NCI-H1436 treated with DMSO at 0.1 percent for 48 hours (cell line): ENCODE measurements around the gene OPRD1.

Experiments used
- DNase-seq: peaks from one replicate; lab custom pipeline; 2025; lab: John Stamatoyannopoulos, UW

OPRD1 gene

GRCh38 chr1:28910379-28911115, 98.6 kb downstream of the OPRD1 start:
- no peak for DNase-seq

- no peak for DNase-seq
These were observed 101.8 kb downstream of the OPRD1 start for GRCh38 chr1:28913786-28914227.

- peak; percentile 91 for DNase-seq
These were observed 102.5 kb downstream of the OPRD1 start, which contains the start of gene EPB41 for GRCh38 chr1:28914228-28915030. TSS of gene EPB41 (plus strand) at chr1:28914569. CDS start at chr1:28987438, 72,869 bp downstream.

GRCh38 chr1:28915031-28915895, 103.3 kb downstream of the OPRD1 start:
- no peak for DNase-seq

GRCh38 chr1:28917757-28918118, 105.8 kb downstream of the OPRD1 start:
- DNase-seq: no peak
